HG03280 (cell line): Measurements from ENCODE around the gene MIS18BP1.
"Not testable (repeated sequence)": the region's sequence is repeated elsewhere in the genome, so short reads cannot be mapped to it uniquely, and the experiment has no call there.

ENCODE experiments used
- ATAC-seq: cut with Tn5 transposase; IDR thresholded peaks from one replicate; pipeline ENCODE4 v1.9.1; 2021; ENCODE audit warnings: mild to moderate bottlenecking, moderate library complexity; ENCODE audit not compliant: unreplicated experiment

MIS18BP1 gene

GRCh38 chr14:45246691-45247090, 6.3 kb downstream of the MIS18BP1 start:
- ATAC-seq, result no peak

GRCh38 chr14:45246151-45246550, 6.9 kb downstream of the MIS18BP1 start:
- ATAC-seq, result no peak

- no peak for ATAC-seq
Observed at GRCh38 chr14:45242706-45243105, 10.3 kb downstream of the MIS18BP1 start.

DNA sequence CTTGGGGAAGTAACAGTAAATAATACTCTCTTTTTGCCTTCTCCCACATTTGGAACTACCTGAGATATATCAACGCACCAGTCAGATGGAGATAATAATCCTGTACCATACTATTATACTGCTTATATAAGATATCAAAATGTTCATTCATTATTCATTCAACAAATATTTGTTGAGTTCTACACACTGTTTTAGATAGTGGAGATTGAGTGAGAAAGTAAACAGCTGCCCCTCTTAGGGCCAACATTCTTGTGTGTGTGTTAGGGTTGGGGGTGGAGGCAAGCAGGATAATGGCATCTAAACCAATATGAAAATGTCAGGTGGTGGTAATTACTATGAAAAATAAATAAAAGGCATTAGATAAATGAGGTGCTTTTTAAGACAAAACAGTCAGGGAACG, 14.0 kb downstream of the MIS18BP1 start:
- ATAC-seq, result no peak

- ATAC-seq, result no peak
Observed at GRCh38 chr14:45227566-45227965, 25.4 kb downstream of the MIS18BP1 start.

DNA sequence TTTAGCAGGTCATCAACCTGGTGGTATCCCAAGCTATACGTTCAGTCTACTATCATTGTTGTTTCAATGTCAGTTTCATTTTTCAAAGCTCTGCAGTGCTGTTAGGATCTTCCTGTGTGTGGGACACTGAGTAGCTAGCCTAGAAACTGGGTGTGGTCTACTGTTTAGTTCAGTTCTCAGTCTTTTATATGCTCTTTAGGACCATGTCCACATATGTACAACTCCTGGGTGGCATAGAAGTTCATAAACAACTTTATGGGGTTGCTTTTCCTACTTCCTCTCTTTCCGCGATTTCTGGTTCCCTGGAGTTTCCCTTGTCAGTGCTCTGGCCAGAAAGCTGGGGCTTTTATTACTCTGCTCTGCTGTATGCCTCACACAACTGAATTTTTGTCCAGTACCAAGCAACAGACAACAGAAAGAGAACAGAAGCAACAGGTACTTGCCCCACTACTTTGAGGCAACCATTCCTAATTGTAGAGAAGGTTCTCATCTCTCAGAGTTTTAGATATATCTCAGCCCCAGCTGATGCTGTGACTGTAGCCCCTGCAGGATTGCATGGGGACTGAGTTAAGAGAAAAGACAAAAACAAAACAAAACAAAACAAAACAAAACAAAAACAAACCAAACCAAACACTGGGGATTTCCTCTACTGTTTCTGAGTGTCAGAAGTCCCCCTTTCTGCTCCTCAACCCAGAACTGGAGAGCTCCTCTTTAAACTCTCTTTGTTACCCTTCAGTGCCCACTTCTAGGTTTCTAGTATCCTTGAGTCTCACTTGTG, 30.3 kb downstream of the MIS18BP1 start:
- ATAC-seq, result no peak

DNA sequence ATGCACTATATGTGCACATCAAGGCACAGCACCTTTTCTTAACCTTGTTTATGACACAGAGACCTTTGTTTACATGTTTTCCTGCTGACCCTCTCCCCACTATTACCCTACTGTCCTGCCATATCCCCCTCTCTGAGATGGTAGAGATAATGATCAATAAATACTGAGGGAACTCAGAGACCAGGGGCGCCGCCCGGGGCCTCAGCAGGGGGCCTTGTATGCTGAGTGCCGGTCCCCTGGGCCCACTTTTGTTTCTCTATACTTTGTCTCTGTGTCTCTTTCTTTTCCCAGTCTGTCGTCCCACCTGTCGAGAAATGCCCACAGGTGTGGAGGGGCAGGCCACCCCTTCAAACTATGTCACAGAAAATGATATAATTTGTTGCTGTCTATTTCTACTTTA, 38.7 kb downstream of the MIS18BP1 start:
- ATAC-seq, result not testable (repeated sequence)

- ATAC-seq, result not testable (repeated sequence)
Observed at GRCh38 chr14:45213716-45214115, 39.3 kb downstream of the MIS18BP1 start.

GRCh38 chr14:45212231-45212630, 40.8 kb downstream of the MIS18BP1 start:
- no peak for ATAC-seq

GRCh38 chr14:45211295-45211694, 41.7 kb downstream of the MIS18BP1 start:
- ATAC-seq, result no peak

DNA sequence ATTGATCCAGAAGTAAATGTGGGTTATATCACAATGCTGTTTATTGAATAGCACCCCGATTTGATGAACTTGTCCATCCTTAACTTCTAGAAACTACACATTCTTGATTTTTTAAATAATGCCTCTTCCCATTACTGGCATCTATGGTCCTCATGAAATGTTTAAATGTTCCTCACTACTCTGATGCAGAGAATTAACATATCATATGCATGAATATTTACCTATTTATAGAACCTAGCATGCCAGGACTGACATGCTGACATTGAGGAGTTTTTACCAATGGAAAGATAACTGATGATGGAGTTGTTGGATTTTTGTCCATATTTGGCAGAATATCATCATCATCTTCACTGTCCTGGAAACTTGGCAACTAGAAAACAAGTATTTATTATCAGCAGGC, 42.8 kb downstream of the MIS18BP1 start:
- no peak for ATAC-seq

GRCh38 chr14:45204241-45204640, 48.8 kb downstream of the MIS18BP1 start:
- no peak for ATAC-seq

DNA sequence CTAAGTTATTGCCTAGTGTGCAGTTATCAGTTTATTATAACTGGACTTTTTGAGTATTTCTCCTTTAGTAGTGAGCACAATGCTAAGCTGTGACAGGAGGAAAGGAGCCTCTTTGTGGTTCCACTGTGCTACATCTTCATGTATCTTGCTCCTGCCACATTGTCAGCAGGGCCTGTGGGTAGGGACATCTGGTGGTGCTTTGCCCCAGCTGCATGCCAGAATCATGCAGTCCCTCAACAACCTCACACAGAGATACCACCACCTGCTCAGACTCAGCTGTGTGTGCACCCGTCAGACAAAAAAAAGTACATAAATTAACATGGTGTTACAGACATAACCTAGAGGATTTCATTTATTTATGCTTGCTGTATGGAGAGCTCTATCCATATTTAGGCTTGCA, 51.1 kb downstream of the MIS18BP1 start:
- ATAC-seq, result peak; percentile 79

GRCh38 chr14:45199230-45199629, 53.8 kb downstream of the MIS18BP1 start:
- ATAC-seq, result no peak

DNA sequence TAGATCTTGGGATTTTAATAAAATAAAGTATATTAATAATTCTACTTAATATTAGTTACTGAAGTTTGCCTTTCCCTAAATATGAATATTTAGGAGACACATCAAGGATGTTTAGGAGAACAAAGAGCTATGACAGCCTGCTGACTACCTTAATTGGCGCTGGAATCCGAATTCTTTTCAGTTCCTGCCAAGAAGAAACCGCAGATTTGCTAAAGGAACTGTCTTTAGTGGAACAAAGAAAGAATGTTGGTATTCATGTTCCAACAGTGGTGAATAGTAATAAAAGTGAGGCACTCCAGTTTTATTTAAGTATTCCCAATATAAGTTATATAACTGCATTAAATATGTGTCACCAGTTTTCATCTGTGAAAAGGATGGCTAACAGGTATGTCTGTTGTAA, 54.5 kb downstream of the MIS18BP1 start:
- no peak for ATAC-seq

- ATAC-seq, result peak; percentile 74
Observed at GRCh38 chr14:45194964-45195363, 58.0 kb downstream of the MIS18BP1 start.

GRCh38 chr14:45185100-45185814, 67.7 kb downstream of the MIS18BP1 start:
- ATAC-seq, result no peak

GRCh38 chr14:45181806-45182205, 71.2 kb downstream of the MIS18BP1 start:
- no peak for ATAC-seq

GRCh38 chr14:45181329-45181728, 71.7 kb downstream of the MIS18BP1 start:
- no peak for ATAC-seq

DNA sequence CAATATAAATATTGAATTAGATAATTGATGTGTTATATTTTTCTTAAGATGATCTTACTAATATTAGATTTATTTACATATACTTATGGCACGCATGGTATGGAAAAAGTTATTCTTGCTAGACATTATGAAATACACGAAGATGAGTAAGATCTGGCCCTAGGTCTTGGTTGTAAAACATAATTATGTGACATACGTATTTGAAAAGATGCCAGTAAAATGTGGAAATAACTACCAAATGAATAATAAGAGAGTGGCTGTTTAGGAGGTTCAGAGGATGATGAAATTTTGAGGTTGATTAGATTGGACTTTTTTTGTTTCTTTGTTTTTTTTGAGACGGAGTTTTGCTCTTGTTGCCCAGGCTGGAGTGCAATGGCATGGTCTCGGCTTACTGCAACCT, 75.9 kb downstream of the MIS18BP1 start:
- ATAC-seq, result no peak

DNA sequence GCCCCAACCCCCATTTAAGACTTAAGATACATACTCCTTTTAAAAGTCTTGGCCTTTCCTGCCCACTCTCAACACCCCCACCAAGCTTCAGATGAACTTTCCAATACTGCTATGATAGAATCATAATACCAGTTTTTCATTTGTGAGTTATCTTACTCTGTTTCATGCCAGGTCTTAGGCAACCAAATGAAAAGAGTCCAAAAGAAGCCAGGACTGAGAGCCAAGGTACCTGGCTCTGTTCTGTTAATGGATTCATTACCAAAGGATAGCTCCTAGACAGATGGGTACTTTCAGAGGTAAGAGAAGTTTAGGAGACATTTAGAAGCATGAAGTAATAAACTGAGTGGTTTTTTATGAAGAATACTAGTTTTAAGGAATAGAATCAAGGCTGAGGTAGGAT, 83.1 kb downstream of the MIS18BP1 start:
- no peak for ATAC-seq

DNA sequence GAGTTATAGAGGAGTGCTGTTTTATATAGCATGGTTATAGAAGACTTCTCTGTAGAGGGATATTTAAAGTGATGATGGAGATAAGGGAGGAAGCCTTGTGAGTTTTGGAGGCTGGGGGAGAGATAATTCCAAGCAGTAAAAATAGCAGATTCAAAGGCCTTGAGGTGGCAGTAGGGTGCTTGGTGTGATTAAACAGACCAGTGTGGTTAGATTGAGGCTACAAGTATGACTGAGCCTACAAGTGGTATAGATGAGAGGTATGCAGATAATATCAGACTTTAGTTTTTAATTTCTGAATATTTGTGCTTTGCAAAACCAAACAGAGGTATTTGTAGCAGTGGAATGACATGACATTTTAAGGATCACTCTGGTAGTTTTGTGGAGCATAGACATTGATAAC, 96.9 kb downstream of the MIS18BP1 start:
- no peak for ATAC-seq
